Prostate gland (tissue), 2 donors: ENCODE results near the gene PDE5A. TPM values are rescaled to one million over a fixed set of nuclear protein-coding genes. Genes with fewer than 3 reads are reported as not detected.

Experiments used
- DNase-seq: peaks from one replicate; pipeline ENCODE4 v3.0.0-alpha.2; 2019; ENCODE audit warnings: low spot score
- H3K27ac ChIP-seq, 2 donors: fragments of 200-600 bp; sonication (generic); 2 replicates each; pipeline ENCODE4 v1.5.1; 2017 to 2019
- H3K27me3 ChIP-seq: fragments of 200-600 bp; sonication (generic); replicated peaks from 2 replicates; pipeline ENCODE4 v1.5.1; 2019; ENCODE audit not compliant: insufficient read depth
- H3K36me3 ChIP-seq, 2 donors: fragments of 200-600 bp; sonication (generic); 1 replicate in 1 of 2; 2 replicates in 1 of 2; pipeline versions ENCODE4 v1.5.1 to v1.8.1; 2017 to 2019
- H3K4me1 ChIP-seq: fragments of 200-600 bp; sonication (generic); replicated peaks from 2 replicates; pipeline ENCODE4 v1.5.1; 2019
- H3K4me3 ChIP-seq, 2 donors: fragments of 200-600 bp; sonication (generic); 2 replicates each; pipeline ENCODE4 v1.5.1; 2017 to 2019
- H3K9me3 ChIP-seq: fragments of 200-600 bp; sonication (generic); 2 replicates; pipeline ENCODE4 v1.5.1; 2017
- POLR2A ChIP-seq: fragments of 450-650 bp; IDR thresholded peaks from one replicate; pipeline ENCODE4 v1.6.1; 2016; ENCODE audit warnings: antibody characterized with exemption, mild to moderate bottlenecking
- POLR2AphosphoS5 ChIP-seq: sonication (generic); formaldehyde crosslinking; IDR thresholded peaks from one replicate; pipeline ENCODE4 v1.6.1; 2017; ENCODE audit warnings: antibody characterized with exemption
- WGBS: methylation state at CpG from one replicate; pipeline ENCODE4 v1.1.5; 2018; 5-methylcytosine and 5-hydroxymethylcytosine counted together
- intact Hi-C: fragments of 100-400 bp; cut with DNase I; formaldehyde crosslinking; loops from one replicate; pipeline ENCODE4 v1.14.2; 2022
- total RNA-seq, 2 donors: library from RNA; depleted of rRNA; stranded (reverse); fragments of >200 nt; gene quantifications; one replicate each; pipeline ENCODE4 v1.1.0, GENCODE V29; 2016
- TF ChIP-seq, protein P1 (sequence below), 4 experiments: fragments of 200-600 bp in 2 of 4; fragments of 450-650 bp in 2 of 4; sonication (generic) in 2 of 4; IDR thresholded peaks; 1 replicate in 3 of 4; 2 replicates in 1 of 4; pipeline ENCODE4 v1.5.1; 2016 to 2019; ENCODE audit warnings: antibody characterized with exemption in 4 of 4, mild to moderate bottlenecking in 2 of 4, moderate library complexity in 2 of 4

Gene PDE5A
- total RNA-seq, 2 donors from 2014 or later: 46.0 to 49.6 TPM

DNA sequence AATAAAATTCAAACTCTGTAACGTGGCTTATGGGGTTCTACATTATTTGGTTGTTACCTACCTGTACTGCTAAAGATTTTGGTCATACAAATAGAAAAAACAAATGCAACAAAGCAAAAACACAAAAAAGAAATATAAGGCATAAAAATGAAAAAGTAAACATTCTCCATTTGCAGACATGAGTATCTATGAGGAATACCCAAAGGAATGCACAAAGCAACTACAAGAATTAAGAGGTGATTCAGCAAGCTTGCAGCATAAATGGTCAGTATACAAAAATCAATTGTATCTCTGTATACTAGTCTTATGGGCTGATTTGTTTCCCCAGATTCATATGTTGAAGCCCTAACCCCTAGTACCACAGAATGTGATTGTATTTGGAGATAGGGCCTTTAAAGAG is 3.6 kb upstream of the PDE5A start:
- H3K36me3 ChIP-seq: no peaks in the 10 kb centered on the region
- TF ChIP-seq POLR2AphosphoS5 (no peak), POLR2A (no peak)
- TF ChIP-seq, protein P1, sequence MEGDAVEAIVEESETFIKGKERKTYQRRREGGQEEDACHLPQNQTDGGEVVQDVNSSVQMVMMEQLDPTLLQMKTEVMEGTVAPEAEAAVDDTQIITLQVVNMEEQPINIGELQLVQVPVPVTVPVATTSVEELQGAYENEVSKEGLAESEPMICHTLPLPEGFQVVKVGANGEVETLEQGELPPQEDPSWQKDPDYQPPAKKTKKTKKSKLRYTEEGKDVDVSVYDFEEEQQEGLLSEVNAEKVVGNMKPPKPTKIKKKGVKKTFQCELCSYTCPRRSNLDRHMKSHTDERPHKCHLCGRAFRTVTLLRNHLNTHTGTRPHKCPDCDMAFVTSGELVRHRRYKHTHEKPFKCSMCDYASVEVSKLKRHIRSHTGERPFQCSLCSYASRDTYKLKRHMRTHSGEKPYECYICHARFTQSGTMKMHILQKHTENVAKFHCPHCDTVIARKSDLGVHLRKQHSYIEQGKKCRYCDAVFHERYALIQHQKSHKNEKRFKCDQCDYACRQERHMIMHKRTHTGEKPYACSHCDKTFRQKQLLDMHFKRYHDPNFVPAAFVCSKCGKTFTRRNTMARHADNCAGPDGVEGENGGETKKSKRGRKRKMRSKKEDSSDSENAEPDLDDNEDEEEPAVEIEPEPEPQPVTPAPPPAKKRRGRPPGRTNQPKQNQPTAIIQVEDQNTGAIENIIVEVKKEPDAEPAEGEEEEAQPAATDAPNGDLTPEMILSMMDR (IDR thresholded peaks at IDR 0.05): no peak
- H3K9me3 ChIP-seq: no peaks in the 10 kb centered on the region
- H3K27me3 ChIP-seq: no peaks in the 10 kb centered on the region
- no peaks in the 10 kb centered on the region for H3K4me1 ChIP-seq
- no peak overlapping the region for H3K4me3 ChIP-seq
- intact Hi-C loops: loop anchor here (10.0 kb wide), 1 partner anchor 143 kb away; no protein-coding TSS in a partner anchor
- no peak overlapping the region for H3K27ac ChIP-seq
- no peak for DNase-seq
- 84% methylated on average over 1 of the region's 1 CpG for WGBS

GRCh38 chr4:119629142-119629471 is 503 bp upstream of the PDE5A start:
- under 1% methylated on average over 12 of the region's 12 CpGs for WGBS
- no peaks in the 10 kb centered on the region for H3K36me3 ChIP-seq
- peak overlapping the region; percentile 60 to 66 for H3K4me3 ChIP-seq
- TF ChIP-seq, protein P1 (IDR thresholded peaks at IDR 0.05): no peak
- TF ChIP-seq POLR2A: no peak
- H3K9me3 ChIP-seq: no peaks in the 10 kb centered on the region
- H3K4me1 ChIP-seq: no peaks in the 10 kb centered on the region
- intact Hi-C loops: loop anchor here (2.0 to 10.0 kb wide), 6 partner anchors 106 to 644 kb away; no protein-coding TSS in a partner anchor
- DNase-seq: no peak
- peak overlapping the region; percentile 85 to 89 for H3K27ac ChIP-seq
- no peaks in the 10 kb centered on the region for H3K27me3 ChIP-seq

DNA sequence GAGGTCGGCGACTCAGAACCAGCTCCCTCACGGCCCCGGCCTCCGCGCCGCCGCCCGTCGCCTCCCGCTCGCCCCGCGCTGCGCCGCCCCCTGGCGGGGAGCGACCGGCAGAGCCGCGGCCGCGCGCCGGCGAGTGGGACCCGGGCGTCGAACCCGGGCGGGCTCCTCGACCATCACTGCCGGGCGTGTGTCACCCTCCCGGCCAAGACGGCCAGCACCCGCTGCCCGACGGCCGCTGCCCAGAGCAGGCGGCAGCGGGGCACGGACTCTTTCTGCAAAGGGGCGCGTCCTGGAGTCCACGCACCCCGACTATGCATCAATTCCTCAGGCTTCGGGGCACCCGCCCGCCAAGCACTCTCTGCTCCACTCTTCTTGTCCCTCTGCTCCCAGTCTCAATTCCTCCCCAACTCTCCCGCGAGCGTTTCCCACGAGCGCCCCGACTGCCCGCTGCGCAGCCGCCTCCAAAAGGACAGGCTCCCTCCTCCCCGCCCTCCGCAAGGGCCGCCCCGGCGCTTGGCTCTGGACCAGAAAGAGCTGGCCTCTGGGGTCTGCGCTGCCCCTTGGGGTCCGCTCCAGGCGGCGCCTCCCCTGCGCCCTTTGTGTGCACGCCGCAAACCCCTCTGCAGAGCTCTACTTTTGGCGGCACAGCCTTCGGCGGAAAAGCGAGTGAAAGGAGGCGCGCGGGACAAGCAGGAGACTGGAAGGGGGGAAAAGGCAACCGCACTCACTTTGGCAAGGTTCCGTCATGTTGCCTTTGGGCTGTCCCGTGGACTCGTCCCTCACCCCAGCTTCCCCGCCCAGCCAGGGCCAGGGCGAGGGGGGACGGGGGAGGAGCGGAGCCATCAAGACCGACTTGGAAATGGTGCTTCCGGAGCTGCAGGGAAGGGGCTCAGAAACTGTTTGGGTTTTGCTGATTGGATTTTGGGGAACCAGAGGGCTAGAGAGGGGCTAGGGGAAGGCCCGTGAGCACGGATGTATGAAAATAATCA is 1.0 kb downstream of the PDE5A start:
- Histone ChIP-seq H3K4me3 (peak overlapping the region; percentile 60 to 66), H3K9me3 (no peaks in the 10 kb centered on the region), H3K27me3 (no peaks in the 10 kb centered on the region), H3K36me3 (no peaks in the 10 kb centered on the region), H3K27ac (peak overlapping the region; percentile 85 to 89), H3K4me1 (no peaks in the 10 kb centered on the region)
- TF ChIP-seq, protein P1 (IDR thresholded peaks at IDR 0.05): peak in 3 of 4 experiments; percentile 36 to 82 (median 45)
- TF ChIP-seq POLR2AphosphoS5 (no peak), POLR2A (no peak)
- DNase-seq: peak; percentile 33
- 1% methylated on average over 65 of the region's 90 CpGs for WGBS
- intact Hi-C loops: loop anchor here (1.0 to 10.0 kb wide), 8 partner anchors 69 to 643 kb away; no protein-coding TSS in a partner anchor

GRCh38 chr4:119626943-119627266 is 1.7 kb downstream of the PDE5A start:
- H3K27me3 ChIP-seq: no peaks in the 10 kb centered on the region
- DNase-seq: no peak
- no peaks in the 10 kb centered on the region for H3K9me3 ChIP-seq
- H3K4me1 ChIP-seq: no peaks in the 10 kb centered on the region
- 0% methylated on average over 18 of the region's 18 CpGs for WGBS
- no peaks in the 10 kb centered on the region for H3K36me3 ChIP-seq
- TF ChIP-seq, protein P1 (IDR thresholded peaks at IDR 0.05): no peak
- TF ChIP-seq POLR2AphosphoS5 (no peak), POLR2A (no peak)
- H3K4me3 ChIP-seq: peak overlapping the region; percentile 60 to 66
- peak overlapping the region; percentile 85 to 89 for H3K27ac ChIP-seq
- intact Hi-C loops: loop anchor here (2.0 to 10.0 kb wide), 6 partner anchors 68 to 642 kb away; no protein-coding TSS in a partner anchor
